ENCODE measurements around the gene SCGB1C1.
"Not testable (repeated sequence)": the region's sequence is repeated elsewhere in the genome, so short reads cannot be mapped to it uniquely, and the experiment has no call there.

The SCGB1C1 gene

GRCh38 chr11:236774-237767 is 44.2 kb downstream of the SCGB1C1 start, which contains the start of gene PSMD13:
PSMD13 (plus strand) TSS chr11:236976; CDS start chr11:237050, 74 bp downstream.
- H3K27me3 ChIP-seq (ENCODE audit: control insufficient read depth, insufficient read depth, low read length), result no peaks in the 10 kb centered on the region
- H3K36me3 ChIP-seq (ENCODE audit: control insufficient read depth, low read depth, low read length), result peaks cover 7% of the 10 kb centered on the region
- peak within 1 kb of the TSS; percentile 76 for H3K27ac ChIP-seq (ENCODE audit: low read length)
- H3K9ac ChIP-seq (ENCODE audit: low read length), result peak within 1 kb of the TSS; percentile 88
- peaks cover 12% of the 10 kb centered on the region for H3K4me1 ChIP-seq (ENCODE audit: control insufficient read depth, low read depth, low read length)
- H3K4me3 ChIP-seq (ENCODE audit: low read length), result peak within 1 kb of the TSS; percentile 97
- no peaks in the 10 kb centered on the region for H3K9me3 ChIP-seq (ENCODE audit: control insufficient read depth, low read depth, low read length)

GRCh38 chr11:238346-238745 is 45.5 kb downstream of the SCGB1C1 start:
- H3K4me1 ChIP-seq (ENCODE audit: control insufficient read depth, low read depth, low read length), result peaks cover 12% of the 10 kb centered on the region
- H3K27ac ChIP-seq (ENCODE audit: low read length); H3K27me3 ChIP-seq (ENCODE audit: control insufficient read depth, insufficient read depth, low read length); H3K9me3 ChIP-seq (ENCODE audit: control insufficient read depth, low read depth, low read length); H3K9ac ChIP-seq (ENCODE audit: low read length): not testable (repeated sequence)
- H3K4me3 ChIP-seq (ENCODE audit: low read length), result peak overlapping the region; percentile 97
- H3K36me3 ChIP-seq (ENCODE audit: control insufficient read depth, low read depth, low read length), result peaks cover 11% of the 10 kb centered on the region

- Histone ChIP-seq H3K27ac (ENCODE audit: low read length) (no peak overlapping the region), H3K4me3 (ENCODE audit: low read length) (no peak overlapping the region), H3K9me3 (ENCODE audit: control insufficient read depth, low read depth, low read length) (no peaks in the 10 kb centered on the region), H3K9ac (ENCODE audit: low read length) (no peak overlapping the region), H3K4me1 (ENCODE audit: control insufficient read depth, low read depth, low read length) (peaks cover 10% of the 10 kb centered on the region), H3K36me3 (ENCODE audit: control insufficient read depth, low read depth, low read length) (peaks cover 30% of the 10 kb centered on the region), H3K27me3 (ENCODE audit: control insufficient read depth, insufficient read depth, low read length) (no peaks in the 10 kb centered on the region)
Measured at GRCh38 chr11:240315-240714, 47.4 kb downstream of the SCGB1C1 start.

GRCh38 chr11:241634-242033 is 48.8 kb downstream of the SCGB1C1 start:
- no peak overlapping the region for H3K4me3 ChIP-seq (ENCODE audit: low read length)
- H3K36me3 ChIP-seq (ENCODE audit: control insufficient read depth, low read depth, low read length), result peaks cover 44% of the 10 kb centered on the region
- H3K9ac ChIP-seq (ENCODE audit: low read length), result no peak overlapping the region

More at GRCh38 chr11:241634-242033, 48.8 kb downstream of the SCGB1C1 start:
- no peak overlapping the region for H3K27ac ChIP-seq (ENCODE audit: low read length)
- H3K27me3 ChIP-seq (ENCODE audit: control insufficient read depth, insufficient read depth, low read length), result no peaks in the 10 kb centered on the region
- no peaks in the 10 kb centered on the region for H3K9me3 ChIP-seq (ENCODE audit: control insufficient read depth, low read depth, low read length)
- peaks cover 7% of the 10 kb centered on the region for H3K4me1 ChIP-seq (ENCODE audit: control insufficient read depth, low read depth, low read length)

Data from iPS-18a (cell line).